Mucosa of stomach (tissue), 1 donor: Measurements from ENCODE around the gene SKAP1.

Source experiments
- H3K27me3 ChIP-seq: one replicate; pipeline ENCODE4 v1.7.0; 2013; ENCODE audit warnings: mild to moderate bottlenecking, low read length; ENCODE audit not compliant: control insufficient read depth, insufficient read depth
- H3K36me3 ChIP-seq: one replicate; pipeline ENCODE4 v1.7.0; 2013; ENCODE audit warnings: low read length; ENCODE audit not compliant: control insufficient read depth, insufficient read depth
- H3K4me1 ChIP-seq: one replicate; pipeline ENCODE4 v1.7.0; 2013; ENCODE audit warnings: mild to moderate bottlenecking, low read length; ENCODE audit not compliant: control insufficient read depth, insufficient read depth
- H3K4me3 ChIP-seq: one replicate; pipeline ENCODE4 v1.7.0; 2013; ENCODE audit warnings: low read length
- H3K9ac ChIP-seq: one replicate; pipeline ENCODE4 v1.7.0; 2013; ENCODE audit warnings: mild to moderate bottlenecking, low read length, moderate library complexity
- H3K9me3 ChIP-seq: one replicate; pipeline ENCODE4 v1.7.0; 2013; ENCODE audit warnings: mild to moderate bottlenecking, low read length, moderate library complexity; ENCODE audit not compliant: control insufficient read depth
- donor health status: Pancreatic carcinoma.

The SKAP1 gene

GRCh38 chr17:48102798-48103715 lies 327.0 kb downstream of the SKAP1 start:
- Histone ChIP-seq H3K9ac (no peak overlapping the region), H3K4me3 (no peak overlapping the region), H3K27me3 (no peaks in the 10 kb centered on the region), H3K9me3 (no peaks in the 10 kb centered on the region), H3K36me3 (no peaks in the 10 kb centered on the region), H3K4me1 (no peaks in the 10 kb centered on the region)

DNA sequence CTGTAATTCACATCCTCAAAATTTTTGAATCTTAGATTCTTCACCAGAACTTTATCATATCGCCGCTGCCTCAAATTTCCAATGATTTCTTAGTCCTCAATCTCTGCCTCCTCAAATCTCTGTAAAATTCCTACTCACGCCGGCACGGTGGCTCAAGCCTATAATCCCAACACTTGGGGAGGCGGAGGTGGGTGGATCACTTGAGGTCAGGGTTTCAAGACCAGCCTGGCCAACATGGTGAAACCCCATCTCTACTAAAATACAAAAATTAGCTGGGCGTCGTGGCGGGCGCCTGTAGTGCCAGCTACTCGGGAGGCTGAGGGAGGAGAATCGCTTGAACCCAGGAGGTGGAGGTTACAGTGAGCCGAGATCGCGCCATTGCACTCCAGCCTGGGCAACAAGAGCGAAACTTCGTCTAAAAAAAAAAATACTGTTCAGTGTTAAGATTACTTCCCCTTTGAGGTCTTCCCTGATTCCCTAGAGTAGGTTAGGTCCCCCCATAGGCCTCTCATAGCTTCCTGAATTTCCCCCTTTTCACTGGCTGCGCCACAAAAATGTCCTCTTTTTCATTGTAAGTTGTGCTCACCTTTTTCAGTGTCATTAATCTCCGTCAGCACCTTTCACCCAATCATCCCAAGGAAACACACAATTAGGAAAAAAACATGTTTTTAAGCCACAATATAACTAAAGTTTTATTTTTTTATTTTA lies 327.8 kb downstream of the SKAP1 start:
- H3K9ac ChIP-seq = no peak overlapping the region
- no peaks in the 10 kb centered on the region for H3K9me3 ChIP-seq
- no peak overlapping the region for H3K4me3 ChIP-seq
- no peaks in the 10 kb centered on the region for H3K36me3 ChIP-seq
- no peaks in the 10 kb centered on the region for H3K4me1 ChIP-seq
- no peaks in the 10 kb centered on the region for H3K27me3 ChIP-seq

DNA sequence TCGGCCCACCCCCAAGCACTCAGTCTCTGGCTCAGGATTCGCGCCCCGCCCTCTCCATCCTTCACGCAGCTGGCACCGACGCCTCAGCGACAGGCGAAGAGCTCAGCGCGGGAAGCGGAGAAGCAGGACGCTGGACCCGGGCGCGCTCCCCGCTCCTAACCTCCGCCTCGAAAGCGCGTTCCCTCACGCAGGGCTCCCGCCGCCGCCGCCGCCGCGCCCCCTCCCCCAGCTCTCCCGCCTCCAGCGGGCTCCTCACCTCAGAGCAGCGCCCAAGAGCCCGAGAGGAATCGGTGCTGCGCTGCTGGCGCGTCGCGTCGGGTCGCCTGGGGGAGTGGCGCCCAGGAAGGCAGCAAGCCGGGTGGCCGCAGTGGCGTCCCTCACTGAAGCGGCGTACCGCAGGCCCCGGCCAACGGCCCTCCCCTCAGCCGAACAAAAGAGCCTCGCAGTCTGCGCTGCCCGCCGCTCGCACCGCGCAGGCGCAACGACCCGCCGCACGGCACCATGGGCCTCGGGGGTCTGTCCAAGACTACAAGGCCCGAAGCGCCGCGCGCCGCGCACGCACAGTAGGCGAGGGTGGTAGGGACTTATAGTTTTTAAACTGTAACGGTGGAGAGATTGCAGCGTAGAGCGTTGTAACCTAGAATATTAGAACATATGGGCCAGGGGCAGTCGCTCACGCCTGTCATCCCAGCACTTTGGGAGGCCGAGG lies 328.8 kb downstream of the SKAP1 start, which contains the start of gene CBX1:
TSS of gene CBX1 (minus strand) at position 467 of the 709 bp plus-strand sequence. CDS start 24,474 bp downstream, outside the sequence.
- Histone ChIP-seq H3K4me1 (no peaks in the 10 kb centered on the region), H3K4me3 (peak within 1 kb of the TSS; percentile 67), H3K9ac (peak within 1 kb of the TSS; percentile 66), H3K36me3 (no peaks in the 10 kb centered on the region), H3K9me3 (no peaks in the 10 kb centered on the region), H3K27me3 (no peaks in the 10 kb centered on the region)

DNA sequence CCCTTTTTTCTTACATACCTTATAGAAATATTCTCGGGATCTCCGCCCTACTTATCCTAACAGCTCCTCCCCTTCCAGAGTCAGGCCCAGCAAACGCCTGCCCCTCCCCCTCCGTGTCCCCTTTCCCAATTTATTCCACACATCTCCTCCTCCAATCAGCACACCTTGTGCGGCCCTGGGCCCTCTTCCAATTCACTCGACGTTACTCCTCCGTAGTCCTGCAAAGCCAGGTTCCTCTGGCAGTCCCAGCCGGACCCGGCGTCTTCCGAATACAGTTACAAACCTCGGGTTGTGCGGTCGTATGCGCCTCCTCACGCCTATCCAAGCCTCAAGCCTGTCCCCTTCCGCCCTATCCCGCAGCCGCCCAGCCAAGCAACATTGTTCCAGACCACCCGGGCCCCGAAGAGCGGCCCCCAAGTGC lies 329.4 kb downstream of the SKAP1 start:
- Histone ChIP-seq H3K9ac (peak overlapping the region; percentile 66), H3K9me3 (no peaks in the 10 kb centered on the region), H3K4me3 (peak overlapping the region; percentile 67), H3K4me1 (no peaks in the 10 kb centered on the region), H3K36me3 (no peaks in the 10 kb centered on the region), H3K27me3 (no peaks in the 10 kb centered on the region)

DNA sequence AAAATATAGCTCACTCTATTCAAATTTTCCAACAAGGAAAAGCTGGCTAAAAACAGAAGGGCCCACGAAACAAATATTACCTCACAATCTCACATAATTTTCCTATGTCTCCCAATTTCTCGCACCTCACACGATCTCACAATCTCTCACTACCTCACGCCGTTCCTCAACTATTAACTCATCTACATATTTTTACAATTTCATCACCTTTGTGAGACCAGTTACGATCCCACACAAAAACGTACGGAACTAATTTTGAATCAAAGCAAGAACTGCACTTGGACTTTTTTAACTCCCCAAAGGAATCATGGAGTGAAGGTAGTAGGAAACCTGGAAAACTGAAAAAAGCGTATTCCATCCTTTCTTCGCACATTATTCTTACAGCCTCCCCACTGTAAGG lies 329.9 kb downstream of the SKAP1 start:
- Histone ChIP-seq H3K4me1 (no peaks in the 10 kb centered on the region), H3K36me3 (no peaks in the 10 kb centered on the region), H3K4me3 (peak overlapping the region; percentile 67), H3K9ac (peak overlapping the region; percentile 66), H3K27me3 (no peaks in the 10 kb centered on the region), H3K9me3 (no peaks in the 10 kb centered on the region)

- Histone ChIP-seq H3K9me3 (no peaks in the 10 kb centered on the region), H3K27me3 (no peaks in the 10 kb centered on the region), H3K9ac (no peak overlapping the region), H3K4me3 (no peak overlapping the region), H3K36me3 (no peaks in the 10 kb centered on the region), H3K4me1 (no peaks in the 10 kb centered on the region)
Measured at GRCh38 chr17:48095611-48096010, 334.4 kb downstream of the SKAP1 start.

DNA sequence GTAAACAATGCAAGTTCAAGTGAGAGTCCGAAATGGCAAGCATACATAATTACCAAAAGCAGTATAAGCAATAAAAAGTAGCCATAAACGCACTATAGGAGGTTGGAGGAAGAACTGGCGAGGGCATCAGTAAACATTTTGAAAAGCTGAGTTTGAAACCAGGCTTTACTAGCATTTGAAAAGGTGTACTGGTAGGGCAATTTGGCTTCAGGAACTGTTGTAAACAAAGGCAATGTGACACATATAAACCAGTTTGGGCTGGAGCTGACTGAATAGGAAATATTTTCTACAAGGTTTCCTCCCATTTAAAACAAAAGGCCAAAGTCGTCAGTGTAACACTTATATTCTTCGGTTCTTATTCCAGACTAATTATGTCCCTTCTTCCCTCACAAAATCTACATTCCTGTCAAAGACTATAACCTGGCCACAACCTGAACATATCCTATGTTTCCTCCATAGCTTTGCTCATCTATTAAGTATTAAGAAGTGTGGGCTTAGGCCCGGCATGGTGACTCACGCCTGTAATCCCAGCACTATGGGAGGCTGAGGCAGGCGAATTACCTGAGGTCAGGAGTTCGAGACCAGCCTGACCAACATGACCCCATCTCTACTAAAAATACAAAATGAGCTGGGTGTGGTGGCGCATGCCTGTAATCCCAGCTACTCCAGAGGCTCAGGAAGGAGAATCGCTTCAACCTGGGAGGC lies 336.5 kb downstream of the SKAP1 start:
- Histone ChIP-seq H3K4me1 (no peaks in the 10 kb centered on the region), H3K9ac (no peak overlapping the region), H3K36me3 (no peaks in the 10 kb centered on the region), H3K4me3 (no peak overlapping the region), H3K27me3 (no peaks in the 10 kb centered on the region), H3K9me3 (no peaks in the 10 kb centered on the region)

- no peaks in the 10 kb centered on the region for H3K9me3 ChIP-seq
- H3K36me3 ChIP-seq = no peaks in the 10 kb centered on the region
- no peak overlapping the region for H3K4me3 ChIP-seq
- no peaks in the 10 kb centered on the region for H3K27me3 ChIP-seq
- peaks cover 3% of the 10 kb centered on the region for H3K4me1 ChIP-seq
- no peak overlapping the region for H3K9ac ChIP-seq
Measured at GRCh38 chr17:48084932-48085331, 345.1 kb downstream of the SKAP1 start.
